ENCODE measurements around the gene ORC1. TPM values are rescaled to one million over a fixed set of nuclear protein-coding genes. Genes with fewer than 3 reads are reported as not detected.
A peak's percentile ranks its signal among the peaks of the same experiment; 100 is the strongest.

ORC1 gene
- total and polyA plus RNA-seq, 4 experiments from 2014 or later = 0.16 to 1.5 (median 0.68) TPM

GRCh38 chr1:52432807-52433206, 28.6 kb upstream of the ORC1 start:
- Histone ChIP-seq H3K36me3 (ENCODE audit: insufficient read depth, low read length) (peaks cover 6% of the 10 kb centered on the region), H3K9me3 (ENCODE audit: control insufficient read depth in 1 of 2, low read length in 2 of 2) (no peaks in the 10 kb centered on the region), H3K4me3 (ENCODE audit: low read length in 2 of 2) (no peak overlapping the region), H3K4me1 (ENCODE audit: insufficient read depth, low read length) (no peaks in the 10 kb centered on the region), H3K27ac (ENCODE audit: low read depth, low read length) (no peak overlapping the region), H3K27me3 (ENCODE audit: insufficient read depth, low read length) (no peaks in the 10 kb centered on the region)
- peak overlapping the region in 4 of 7 donors; percentile 19 to 66 (median 48) for H3K27ac Mint-ChIP-seq
- peaks cover 0 to 3% (median 0%) of the 10 kb centered on the region in 4 donors for H3K4me1 Mint-ChIP-seq
- intact Hi-C loops (cut with micrococcal nuclease) = no loop called here
- peaks cover 0 to 1% (median 0%) of the 10 kb centered on the region in 8 donors for H3K9me3 Mint-ChIP-seq
- H3K4me3 Mint-ChIP-seq = no peak overlapping the region
- H3K27me3 Mint-ChIP-seq = no peaks in the 10 kb centered on the region
- ChIA-PET POLR2A (ENCODE audit: partially characterized antibody) (interaction anchor here (1.2 to 1.5 kb wide), 2 partner anchors 9 to 29 kb away, joined by 4 to 5 read pairs; partner anchors contain the start of genes ORC1 and PRPF38A), CTCF (ENCODE audit: partially characterized antibody) (no interaction called here)
- no peak for DNase-seq
- H3K36me3 Mint-ChIP-seq = peaks cover 48 to 62% of the 10 kb centered on the region in 2 donors

- H3K27me3 ChIP-seq (ENCODE audit: insufficient read depth, low read length) = no peaks in the 10 kb centered on the region
- H3K27me3 Mint-ChIP-seq = no peaks in the 10 kb centered on the region
- POLR2A ChIA-PET (ENCODE audit: partially characterized antibody) = interaction anchor here (1.3 kb wide), 1 partner anchor 8 kb away, joined by 4 read pairs; no protein-coding TSS in a partner anchor
- H3K36me3 Mint-ChIP-seq = peaks cover 31 to 37% of the 10 kb centered on the region in 2 donors
- CTCF ChIA-PET (ENCODE audit: partially characterized antibody) = interaction anchor here (1.9 kb wide), 1 partner anchor 8 kb away, joined by 4 read pairs; no protein-coding TSS in a partner anchor
- H3K27ac Mint-ChIP-seq = peak overlapping the region in 5 of 7 donors; percentile 25 to 90 (median 64)
- no peak overlapping the region for H3K4me3 ChIP-seq (ENCODE audit: low read length in 2 of 2)
- peaks cover 33 to 42% (median 36%) of the 10 kb centered on the region in 4 donors for H3K4me1 Mint-ChIP-seq
- H3K4me3 Mint-ChIP-seq = no peak overlapping the region
- peaks cover 44% of the 10 kb centered on the region for H3K4me1 ChIP-seq (ENCODE audit: insufficient read depth, low read length)
- no peaks in the 10 kb centered on the region for H3K9me3 ChIP-seq (ENCODE audit: control insufficient read depth in 1 of 2, low read length in 2 of 2)
- DNase-seq = no peak
- H3K36me3 ChIP-seq (ENCODE audit: insufficient read depth, low read length) = no peaks in the 10 kb centered on the region
- intact Hi-C loops (cut with micrococcal nuclease) = no loop called here
- H3K27ac ChIP-seq (ENCODE audit: low read depth, low read length) = no peak overlapping the region
- H3K9me3 Mint-ChIP-seq = no peaks in the 10 kb centered on the region
These were observed 22.9 kb upstream of the ORC1 start for GRCh38 chr1:52427152-52427551.

- Histone ChIP-seq H3K9me3 (ENCODE audit: control insufficient read depth in 1 of 2, low read length in 2 of 2) (no peaks in the 10 kb centered on the region), H3K4me3 (ENCODE audit: low read length in 2 of 2) (no peak overlapping the region), H3K36me3 (ENCODE audit: insufficient read depth, low read length) (peaks cover 5% of the 10 kb centered on the region), H3K27me3 (ENCODE audit: insufficient read depth, low read length) (no peaks in the 10 kb centered on the region), H3K4me1 (ENCODE audit: insufficient read depth, low read length) (peaks cover 48% of the 10 kb centered on the region), H3K27ac (ENCODE audit: low read depth, low read length) (no peak overlapping the region)
- Mint-ChIP-seq H3K4me1 (peaks cover 34 to 42% (median 38%) of the 10 kb centered on the region in 4 donors), H3K36me3 (peaks cover 23 to 30% of the 10 kb centered on the region in 2 donors), H3K9me3 (no peaks in the 10 kb centered on the region), H3K27ac (peak overlapping the region; percentile 26 to 99 (median 93)), H3K27me3 (no peaks in the 10 kb centered on the region), H3K4me3 (peak overlapping the region in 3 of 8 donors; percentile 1 to 13 (median 2))
- DNase-seq = no peak
- intact Hi-C loops (cut with micrococcal nuclease) = no loop called here
- ChIA-PET CTCF (ENCODE audit: partially characterized antibody) (interaction anchor here (0.6 to 1.9 kb wide), 3 partner anchors 9 to 260 kb away, joined by 3 to 4 read pairs (median 3); no protein-coding TSS in a partner anchor), POLR2A (ENCODE audit: partially characterized antibody) (interaction anchor here (1.3 to 1.8 kb wide), 2 partner anchors 9 to 61 kb away, joined by 4 read pairs; partner anchors contain the start of gene CC2D1B)
These were observed 22.1 kb upstream of the ORC1 start for GRCh38 chr1:52426371-52426770.

- H3K9me3 ChIP-seq (ENCODE audit: control insufficient read depth in 1 of 2, low read length in 2 of 2) = no peaks in the 10 kb centered on the region
- H3K4me3 ChIP-seq (ENCODE audit: low read length in 2 of 2) = peak overlapping the region in 1 of 2 donors; percentile 4
- H3K27me3 ChIP-seq (ENCODE audit: insufficient read depth, low read length) = no peaks in the 10 kb centered on the region
- Mint-ChIP-seq H3K36me3 (peaks cover 15 to 29% of the 10 kb centered on the region in 2 donors), H3K27ac (peak overlapping the region; percentile 91 to 99 (median 94)), H3K4me1 (peaks cover 34 to 43% (median 40%) of the 10 kb centered on the region in 4 donors), H3K9me3 (no peaks in the 10 kb centered on the region), H3K27me3 (no peaks in the 10 kb centered on the region), H3K4me3 (peak overlapping the region; percentile 66 to 83 (median 74))
- DNase-seq = peak in 3 of 5 donors; percentile 16 to 23 (median 18)
- intact Hi-C loops (cut with micrococcal nuclease) = loop anchor here (1.0 to 5.0 kb wide), 6 partner anchors 21 to 262 kb away; partner anchors contain the start of genes CC2D1B, GPX7, ORC1 and PRPF38A
- peaks cover 7% of the 10 kb centered on the region for H3K36me3 ChIP-seq (ENCODE audit: insufficient read depth, low read length)
- CTCF ChIA-PET (ENCODE audit: partially characterized antibody) = interaction anchor here (0.8 to 2.4 kb wide), 9 partner anchors 10 to 279 kb away, joined by 3 to 11 read pairs (median 4); partner anchors contain the start of genes ORC1, PRPF38A and SHISAL2A
- H3K4me1 ChIP-seq (ENCODE audit: insufficient read depth, low read length) = peaks cover 51% of the 10 kb centered on the region
- peak overlapping the region; percentile 53 for H3K27ac ChIP-seq (ENCODE audit: low read depth, low read length)
- POLR2A ChIA-PET (ENCODE audit: partially characterized antibody) = interaction anchor here (1.0 to 3.2 kb wide), 18 partner anchors 10 to 302 kb away, joined by 3 to 74 read pairs (median 8); partner anchors contain the start of genes CC2D1B, COA7, ORC1 and PRPF38A
These were observed 20.6 kb upstream of the ORC1 start for GRCh38 chr1:52424813-52425212.

GRCh38 chr1:52424231-52424636, 20.0 kb upstream of the ORC1 start:
- peak; percentile 65 to 86 (median 71) for DNase-seq
- H3K4me1 ChIP-seq (ENCODE audit: insufficient read depth, low read length) = peaks cover 57% of the 10 kb centered on the region
- Mint-ChIP-seq H3K4me3 (peak overlapping the region; percentile 66 to 83 (median 74)), H3K27ac (peak overlapping the region; percentile 91 to 99 (median 94)), H3K4me1 (peaks cover 38 to 49% (median 46%) of the 10 kb centered on the region in 4 donors), H3K27me3 (no peaks in the 10 kb centered on the region), H3K36me3 (peaks cover 20 to 33% of the 10 kb centered on the region in 2 donors), H3K9me3 (no peaks in the 10 kb centered on the region)
- H3K27me3 ChIP-seq (ENCODE audit: insufficient read depth, low read length) = no peaks in the 10 kb centered on the region
- peak overlapping the region; percentile 53 for H3K27ac ChIP-seq (ENCODE audit: low read depth, low read length)
- CTCF ChIA-PET (ENCODE audit: partially characterized antibody) = interaction anchor here (0.8 to 2.4 kb wide), 12 partner anchors 10 to 279 kb away, joined by 3 to 11 read pairs (median 3); partner anchors contain the start of genes ORC1, PRPF38A and SHISAL2A
- intact Hi-C loops (cut with micrococcal nuclease) = loop anchor here (1.0 to 5.0 kb wide), 6 partner anchors 20 to 263 kb away; partner anchors contain the start of genes CC2D1B, GPX7, ORC1 and PRPF38A
- POLR2A ChIA-PET (ENCODE audit: partially characterized antibody) = interaction anchor here (0.7 to 3.2 kb wide), 23 partner anchors 10 to 302 kb away, joined by 3 to 74 read pairs (median 6); partner anchors contain the start of genes CC2D1B, COA7, ORC1 and PRPF38A
- H3K9me3 ChIP-seq (ENCODE audit: control insufficient read depth in 1 of 2, low read length in 2 of 2) = no peaks in the 10 kb centered on the region
- H3K4me3 ChIP-seq (ENCODE audit: low read length in 2 of 2) = peak overlapping the region in 1 of 2 donors; percentile 4
- H3K36me3 ChIP-seq (ENCODE audit: insufficient read depth, low read length) = peaks cover 7% of the 10 kb centered on the region

GRCh38 chr1:52423771-52424170, 19.5 kb upstream of the ORC1 start:
- H3K4me1 ChIP-seq (ENCODE audit: insufficient read depth, low read length) = peaks cover 60% of the 10 kb centered on the region
- intact Hi-C loops (cut with micrococcal nuclease) = loop anchor here (1.0 to 5.0 kb wide), 6 partner anchors 19 to 264 kb away; partner anchors contain the start of genes CC2D1B, GPX7, ORC1 and PRPF38A
- H3K4me3 ChIP-seq (ENCODE audit: low read length in 2 of 2) = peak overlapping the region in 1 of 2 donors; percentile 4
- H3K36me3 ChIP-seq (ENCODE audit: insufficient read depth, low read length) = peaks cover 7% of the 10 kb centered on the region
- peak; percentile 77 to 94 (median 83) for DNase-seq
- H3K36me3 Mint-ChIP-seq = peaks cover 19 to 33% of the 10 kb centered on the region in 2 donors
- CTCF ChIA-PET (ENCODE audit: partially characterized antibody) = interaction anchor here (0.9 to 2.4 kb wide), 11 partner anchors 11 to 280 kb away, joined by 3 to 11 read pairs (median 3); partner anchors contain the start of genes ORC1, PRPF38A and SHISAL2A
- H3K27ac Mint-ChIP-seq = peak overlapping the region; percentile 91 to 99 (median 94)
- peak overlapping the region; percentile 66 to 83 (median 74) for H3K4me3 Mint-ChIP-seq
- H3K9me3 ChIP-seq (ENCODE audit: control insufficient read depth in 1 of 2, low read length in 2 of 2) = no peaks in the 10 kb centered on the region
- H3K27ac ChIP-seq (ENCODE audit: low read depth, low read length) = peak overlapping the region; percentile 53
- H3K9me3 Mint-ChIP-seq = no peaks in the 10 kb centered on the region
- H3K27me3 ChIP-seq (ENCODE audit: insufficient read depth, low read length) = no peaks in the 10 kb centered on the region
- H3K4me1 Mint-ChIP-seq = peaks cover 38 to 54% (median 47%) of the 10 kb centered on the region in 4 donors
- POLR2A ChIA-PET (ENCODE audit: partially characterized antibody) = interaction anchor here (0.6 to 3.2 kb wide), 24 partner anchors 9 to 303 kb away, joined by 3 to 74 read pairs (median 6); partner anchors contain the start of genes CC2D1B, COA7, ORC1 and PRPF38A
- H3K27me3 Mint-ChIP-seq = no peaks in the 10 kb centered on the region
